GM12801 (cell line): ENCODE measurements around the gene TUBB.

Experiments used
- TF ChIP-seq, protein P1 (sequence below): IDR thresholded peaks from one replicate; pipeline ENCODE4 v1.5.1; 2011; ENCODE audit warnings: control low read depth; ENCODE audit not compliant: insufficient read length; ENCODE audit errors: extremely low read depth

Gene TUBB

DNA sequence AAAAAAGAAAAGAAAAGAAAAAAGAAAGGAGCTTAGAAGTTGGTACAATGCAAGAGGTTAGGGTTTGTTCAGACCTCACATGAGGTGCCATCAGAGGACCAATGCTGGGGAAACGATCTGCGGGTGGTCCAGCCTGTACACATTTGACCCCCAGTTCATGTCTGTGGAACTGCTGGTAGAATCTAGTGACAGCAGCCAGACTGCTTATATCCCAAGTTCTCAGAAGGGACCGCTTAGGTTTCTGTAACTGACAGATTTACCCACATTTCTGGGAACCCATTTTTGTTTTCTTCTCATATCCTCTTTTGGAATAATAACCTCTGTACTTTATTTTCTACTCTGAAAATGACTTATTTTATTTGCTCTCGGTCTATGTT is 38.4 kb upstream of the TUBB start:
- TF ChIP-seq, protein P1, sequence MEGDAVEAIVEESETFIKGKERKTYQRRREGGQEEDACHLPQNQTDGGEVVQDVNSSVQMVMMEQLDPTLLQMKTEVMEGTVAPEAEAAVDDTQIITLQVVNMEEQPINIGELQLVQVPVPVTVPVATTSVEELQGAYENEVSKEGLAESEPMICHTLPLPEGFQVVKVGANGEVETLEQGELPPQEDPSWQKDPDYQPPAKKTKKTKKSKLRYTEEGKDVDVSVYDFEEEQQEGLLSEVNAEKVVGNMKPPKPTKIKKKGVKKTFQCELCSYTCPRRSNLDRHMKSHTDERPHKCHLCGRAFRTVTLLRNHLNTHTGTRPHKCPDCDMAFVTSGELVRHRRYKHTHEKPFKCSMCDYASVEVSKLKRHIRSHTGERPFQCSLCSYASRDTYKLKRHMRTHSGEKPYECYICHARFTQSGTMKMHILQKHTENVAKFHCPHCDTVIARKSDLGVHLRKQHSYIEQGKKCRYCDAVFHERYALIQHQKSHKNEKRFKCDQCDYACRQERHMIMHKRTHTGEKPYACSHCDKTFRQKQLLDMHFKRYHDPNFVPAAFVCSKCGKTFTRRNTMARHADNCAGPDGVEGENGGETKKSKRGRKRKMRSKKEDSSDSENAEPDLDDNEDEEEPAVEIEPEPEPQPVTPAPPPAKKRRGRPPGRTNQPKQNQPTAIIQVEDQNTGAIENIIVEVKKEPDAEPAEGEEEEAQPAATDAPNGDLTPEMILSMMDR, result no peak

DNA sequence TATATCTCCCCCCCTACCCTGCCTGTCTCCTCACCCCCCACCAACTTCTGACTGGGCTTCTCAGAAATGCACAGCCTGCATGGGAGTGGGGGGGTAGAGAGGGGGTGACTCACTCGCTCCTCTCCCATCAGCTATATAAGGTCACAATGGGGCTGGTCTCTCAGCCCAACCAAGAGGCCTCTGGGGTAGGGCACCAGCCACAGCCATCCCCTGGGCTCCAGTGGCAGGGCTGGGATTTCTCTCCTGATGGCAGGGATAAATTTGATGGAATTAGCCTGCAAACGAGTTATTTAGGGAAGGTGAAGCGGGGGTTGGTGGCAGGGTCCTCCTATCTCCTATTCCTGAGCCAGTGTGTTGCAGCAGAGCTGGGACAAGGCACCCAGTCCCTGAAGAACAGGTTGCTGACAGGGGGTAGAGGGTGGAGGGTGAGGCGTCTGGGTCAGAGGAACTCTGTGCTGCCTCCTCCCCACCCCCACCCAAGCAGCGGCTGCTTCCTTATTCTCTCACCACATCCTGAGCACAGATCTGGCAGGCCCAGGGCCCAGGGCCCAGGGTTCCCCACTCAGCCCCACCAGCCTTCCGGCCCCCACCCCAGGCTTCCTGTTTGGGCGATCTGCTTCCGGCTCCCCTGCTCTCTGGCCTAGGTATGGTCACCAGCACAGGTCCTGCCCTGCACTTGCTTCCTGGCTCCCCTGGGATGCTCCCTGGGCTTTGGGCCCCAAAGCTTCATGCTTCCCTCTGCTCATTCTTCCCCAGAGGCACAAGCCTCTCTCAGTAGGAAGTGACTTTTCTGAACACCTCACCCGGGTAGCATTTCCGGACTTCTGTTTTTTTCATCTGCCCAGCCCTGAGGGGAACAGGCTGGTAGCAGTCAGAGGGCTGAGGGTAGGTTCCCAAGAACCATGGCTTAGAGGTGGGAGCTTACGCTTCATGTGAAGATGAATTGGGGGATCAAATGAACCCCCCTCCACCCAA is 37.7 kb upstream of the TUBB start:
- TF ChIP-seq, protein P1, result no peak

DNA sequence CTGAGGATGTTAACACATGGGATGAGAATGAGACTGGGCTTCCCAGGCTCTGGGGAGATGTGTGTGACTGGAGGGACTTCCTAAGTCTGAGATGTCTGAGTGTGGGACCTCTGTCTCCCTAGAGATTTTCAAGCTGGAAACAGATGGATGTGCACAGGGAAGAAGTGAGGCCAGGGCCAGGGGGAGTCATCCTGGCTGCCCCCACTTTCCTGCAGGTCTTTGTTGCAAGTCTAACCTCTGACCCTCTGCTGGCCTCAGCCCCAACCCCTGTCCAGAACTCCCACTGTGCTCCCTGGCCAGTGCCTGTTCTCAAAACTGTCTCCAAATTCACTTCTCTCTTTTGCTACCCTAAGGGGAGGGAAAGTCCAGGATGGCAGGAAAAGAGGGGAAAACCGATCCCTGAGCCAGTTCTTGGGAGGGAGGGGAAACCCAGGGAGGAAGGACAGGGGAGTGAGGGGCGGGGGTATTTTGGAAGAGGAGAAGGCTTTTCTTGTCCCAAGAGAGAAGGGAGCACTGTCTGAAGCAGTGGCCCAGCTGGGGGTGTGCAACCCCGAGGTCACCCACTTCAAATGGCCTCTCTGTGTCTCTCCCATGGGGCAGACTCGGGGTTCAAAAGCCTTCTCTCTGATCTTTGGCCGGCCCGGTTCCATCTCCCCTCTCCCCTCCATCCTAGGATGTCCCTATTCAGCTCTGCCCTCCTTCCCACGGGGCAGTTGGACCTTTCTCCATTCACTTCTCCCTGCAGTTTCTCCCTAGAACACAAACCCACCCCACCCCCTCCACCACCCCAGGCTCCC is 36.8 kb upstream of the TUBB start:
- TF ChIP-seq, protein P1, result no peak

DNA sequence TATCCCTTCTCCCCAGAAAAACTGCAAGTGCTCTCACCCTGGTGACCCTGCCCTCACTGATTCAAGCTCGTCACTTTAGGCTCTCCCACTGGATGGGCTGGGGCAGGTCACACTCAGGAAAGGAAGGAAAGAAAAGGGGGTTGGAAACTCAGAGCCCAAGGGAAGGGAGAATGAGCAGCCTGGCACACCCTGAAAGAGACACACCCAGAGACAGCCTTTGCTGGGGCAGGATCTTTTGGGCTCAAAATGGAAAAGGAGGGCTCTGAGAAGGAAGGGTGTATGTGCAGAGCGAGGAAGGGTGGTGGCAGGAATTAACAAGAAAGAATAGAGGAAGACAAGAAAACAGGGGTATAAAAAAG is 36.2 kb upstream of the TUBB start:
- TF ChIP-seq, protein P1, result no peak

DNA sequence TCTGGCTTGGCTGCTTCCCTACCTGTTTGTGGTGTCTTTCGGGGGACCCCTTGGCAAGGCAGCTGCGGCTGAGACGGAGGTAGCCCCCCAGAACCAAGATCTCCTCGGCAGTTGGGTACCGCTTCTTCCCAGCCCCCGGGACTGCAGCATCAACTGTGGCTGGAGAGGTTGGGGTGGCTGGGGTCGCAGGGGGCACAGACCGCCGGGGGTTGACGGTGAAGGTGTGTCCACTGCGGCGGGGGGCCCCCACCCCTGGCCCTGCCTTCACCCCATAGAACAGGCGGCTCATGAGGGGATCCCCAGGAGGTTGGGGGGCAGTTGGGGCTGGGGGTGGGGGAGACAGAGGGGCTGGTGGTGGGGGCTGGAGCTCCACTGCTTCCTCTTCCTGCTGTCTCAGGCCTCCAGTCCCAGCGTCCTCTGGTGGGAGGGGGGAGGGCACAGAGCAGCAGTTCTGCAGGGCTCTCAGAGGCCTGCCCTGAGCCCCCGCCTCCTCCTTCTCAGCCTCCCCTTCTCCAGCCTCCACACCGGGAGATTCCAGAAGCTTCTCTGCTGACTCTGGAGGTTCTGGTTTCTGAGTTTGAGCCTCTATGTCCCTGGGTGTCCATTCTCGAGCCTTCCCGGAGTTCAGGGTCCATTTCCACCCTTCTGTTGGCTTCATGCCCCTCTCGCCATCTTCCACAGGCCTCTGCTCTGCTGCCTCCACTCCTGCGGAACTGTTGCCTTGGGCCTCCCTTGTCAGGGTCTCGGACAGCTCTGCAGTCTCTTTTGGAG is 35.6 kb upstream of the TUBB start:
- TF ChIP-seq, protein P1, result no peak

DNA sequence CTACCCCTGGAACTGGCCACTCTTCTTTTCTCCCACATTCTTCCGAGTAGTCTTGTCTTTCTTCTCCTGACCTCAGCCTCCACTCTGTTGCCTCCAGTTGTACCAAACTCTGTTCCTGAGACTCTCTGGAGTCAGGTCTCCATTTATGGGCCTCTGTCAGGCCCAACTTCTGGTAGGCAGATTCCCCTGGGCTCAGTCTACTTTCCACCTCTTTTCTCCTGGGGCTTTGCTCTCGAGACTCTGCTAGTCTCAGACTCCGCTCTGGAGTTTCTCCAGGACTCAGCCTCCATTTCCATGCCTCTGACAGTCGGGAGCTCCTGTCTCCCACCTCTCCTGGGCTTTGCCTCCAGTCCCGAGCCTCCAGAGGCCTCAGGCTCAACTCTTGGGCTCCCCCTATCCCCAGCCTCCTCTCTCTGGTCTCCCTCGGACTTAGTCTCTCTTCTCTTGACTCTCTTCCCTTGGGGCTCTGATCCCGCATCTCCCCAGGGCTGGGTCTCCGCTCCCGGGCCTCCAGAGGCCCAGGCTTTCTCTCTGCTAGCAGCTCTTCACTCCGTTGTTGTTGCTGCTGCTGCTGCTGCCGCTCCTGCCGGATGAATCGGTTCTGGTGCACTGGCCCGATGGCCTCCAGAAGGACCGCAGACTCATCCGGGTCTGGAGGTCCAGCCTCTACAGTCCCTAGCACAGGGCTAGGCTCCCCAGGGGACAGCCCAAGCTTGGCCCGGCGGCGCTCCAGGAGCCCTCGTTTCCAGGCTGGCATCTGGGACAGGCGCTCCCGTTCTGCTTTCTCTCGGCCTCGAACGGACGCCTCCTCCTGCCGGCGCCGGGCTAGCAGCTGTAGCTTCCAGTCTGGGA is 34.8 kb upstream of the TUBB start:
- TF ChIP-seq, protein P1, result no peak
